ENCODE measurements around the gene TRAF4.

The TRAF4 gene, protein sequence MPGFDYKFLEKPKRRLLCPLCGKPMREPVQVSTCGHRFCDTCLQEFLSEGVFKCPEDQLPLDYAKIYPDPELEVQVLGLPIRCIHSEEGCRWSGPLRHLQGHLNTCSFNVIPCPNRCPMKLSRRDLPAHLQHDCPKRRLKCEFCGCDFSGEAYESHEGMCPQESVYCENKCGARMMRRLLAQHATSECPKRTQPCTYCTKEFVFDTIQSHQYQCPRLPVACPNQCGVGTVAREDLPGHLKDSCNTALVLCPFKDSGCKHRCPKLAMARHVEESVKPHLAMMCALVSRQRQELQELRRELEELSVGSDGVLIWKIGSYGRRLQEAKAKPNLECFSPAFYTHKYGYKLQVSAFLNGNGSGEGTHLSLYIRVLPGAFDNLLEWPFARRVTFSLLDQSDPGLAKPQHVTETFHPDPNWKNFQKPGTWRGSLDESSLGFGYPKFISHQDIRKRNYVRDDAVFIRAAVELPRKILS

DNA sequence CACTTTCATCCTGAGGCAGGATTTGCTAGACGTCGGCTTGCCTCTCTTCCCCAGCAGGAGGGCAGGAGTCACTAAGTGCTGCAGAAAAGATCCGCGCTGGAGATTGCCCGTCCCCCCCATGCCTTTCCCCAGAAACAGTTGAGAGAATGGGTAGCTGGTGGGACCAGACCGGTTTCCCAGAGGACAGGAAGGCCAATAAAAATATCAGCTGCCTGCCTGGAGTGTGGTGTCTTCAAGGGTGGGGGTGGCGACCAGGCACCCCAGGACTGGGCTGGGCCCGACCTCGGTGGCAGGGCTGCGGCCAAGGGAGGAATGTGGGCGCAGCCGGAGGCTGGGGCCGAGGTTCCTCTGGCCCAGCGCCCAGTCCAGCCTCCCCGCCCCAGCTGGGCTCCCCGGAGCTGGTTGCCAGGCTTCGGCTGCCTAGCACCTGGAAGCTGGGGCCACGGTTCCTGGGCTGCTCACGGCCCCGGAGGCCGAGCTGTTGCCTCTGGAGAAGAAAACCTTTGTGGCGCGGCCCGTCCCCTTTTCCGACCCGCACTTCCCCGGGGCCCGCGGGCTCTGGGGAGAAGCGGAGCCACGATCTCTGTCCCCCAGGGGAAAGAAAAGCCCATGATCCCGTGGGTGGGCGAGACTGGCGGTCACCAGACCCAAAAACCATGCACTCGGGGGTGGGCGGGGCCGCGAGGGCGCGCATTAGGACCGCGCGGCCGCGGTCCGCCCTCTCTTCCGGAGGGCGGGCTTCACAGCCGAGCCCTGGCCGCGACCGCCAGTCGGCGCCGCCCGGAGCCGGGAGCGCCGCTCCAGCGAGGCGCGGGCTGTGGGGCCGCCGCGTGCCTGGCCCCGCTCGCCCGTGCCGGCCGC is at the start of gene TRAF4:
Gene TRAF4 (plus strand): TSS at position 769 of the 861 bp plus-strand sequence. CDS start 102 bp downstream, outside the sequence.
- H3K4me3 Mint-ChIP-seq: peak within 1 kb of the TSS; percentile 92
- no peaks in the 10 kb centered on the region for H3K9me3 Mint-ChIP-seq
- H3K27me3 Mint-ChIP-seq: no peaks in the 10 kb centered on the region
- H3K27ac Mint-ChIP-seq: peak within 1 kb of the TSS; percentile 94
- peaks cover 15% of the 10 kb centered on the region for H3K4me1 Mint-ChIP-seq
- peaks cover 3% of the 10 kb centered on the region for H3K36me3 Mint-ChIP-seq

DNA sequence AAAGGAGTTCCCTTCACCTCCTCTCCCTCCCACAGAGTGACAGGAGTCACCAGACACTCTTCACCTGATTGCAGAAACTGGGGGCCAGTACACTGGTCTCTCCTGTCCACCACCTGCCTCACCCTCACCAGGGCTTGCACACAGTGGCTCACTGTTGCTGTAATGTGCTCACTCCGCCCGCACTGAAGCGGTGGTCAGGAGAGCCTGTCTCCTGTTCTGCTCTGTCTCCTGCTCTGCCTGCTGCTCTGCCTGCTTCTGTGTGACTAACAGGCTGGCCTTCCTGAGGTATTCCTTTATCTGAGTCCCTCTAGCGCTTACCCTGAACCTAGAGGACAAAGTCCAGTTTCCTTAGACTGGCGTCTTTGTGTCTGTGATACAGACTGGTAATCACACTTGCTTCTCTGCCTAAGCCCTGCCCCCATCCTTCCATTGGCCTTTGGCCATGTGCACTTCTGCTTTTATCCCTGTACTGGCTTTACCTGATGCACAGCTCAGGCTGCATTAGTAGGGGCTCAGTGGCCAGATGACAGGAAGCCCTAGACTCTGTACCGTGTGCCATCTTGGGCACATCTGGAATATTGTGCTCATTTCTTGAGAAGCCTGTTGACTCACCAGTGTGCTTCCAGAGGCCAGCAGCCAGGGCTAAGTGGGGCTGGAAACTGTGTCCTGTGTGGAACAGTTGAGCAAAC is 45.4 kb upstream of the TRAF4 start:
- Mint-ChIP-seq H3K9me3 (no peaks in the 10 kb centered on the region), H3K27me3 (no peaks in the 10 kb centered on the region), H3K4me3 (no peak overlapping the region), H3K36me3 (peaks cover 13% of the 10 kb centered on the region), H3K4me1 (no peaks in the 10 kb centered on the region), H3K27ac (peak overlapping the region; percentile 76)

DNA sequence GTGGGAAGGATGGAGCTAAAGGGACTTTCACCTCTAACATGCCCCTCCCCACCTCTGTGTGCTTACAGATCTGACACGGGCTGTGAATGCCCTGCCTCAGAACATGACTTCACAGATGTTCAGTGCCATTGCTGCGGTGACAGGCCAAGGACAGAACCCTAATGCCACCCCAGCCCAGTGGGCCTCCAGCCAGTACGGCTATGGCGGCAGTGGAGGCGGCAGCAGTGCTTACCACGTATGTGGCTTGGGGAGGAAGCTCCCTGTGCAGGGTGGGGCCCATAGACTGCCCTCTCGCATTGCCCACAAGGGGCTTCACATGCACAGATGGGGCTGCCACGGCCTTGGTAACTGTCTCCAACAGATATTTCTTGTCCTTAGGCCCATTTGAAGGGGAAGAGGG is 43.5 kb upstream of the TRAF4 start:
- Mint-ChIP-seq H3K4me1 (no peaks in the 10 kb centered on the region), H3K9me3 (no peaks in the 10 kb centered on the region), H3K27ac (no peak overlapping the region), H3K4me3 (no peak overlapping the region), H3K27me3 (no peaks in the 10 kb centered on the region), H3K36me3 (peaks cover 8% of the 10 kb centered on the region)

DNA sequence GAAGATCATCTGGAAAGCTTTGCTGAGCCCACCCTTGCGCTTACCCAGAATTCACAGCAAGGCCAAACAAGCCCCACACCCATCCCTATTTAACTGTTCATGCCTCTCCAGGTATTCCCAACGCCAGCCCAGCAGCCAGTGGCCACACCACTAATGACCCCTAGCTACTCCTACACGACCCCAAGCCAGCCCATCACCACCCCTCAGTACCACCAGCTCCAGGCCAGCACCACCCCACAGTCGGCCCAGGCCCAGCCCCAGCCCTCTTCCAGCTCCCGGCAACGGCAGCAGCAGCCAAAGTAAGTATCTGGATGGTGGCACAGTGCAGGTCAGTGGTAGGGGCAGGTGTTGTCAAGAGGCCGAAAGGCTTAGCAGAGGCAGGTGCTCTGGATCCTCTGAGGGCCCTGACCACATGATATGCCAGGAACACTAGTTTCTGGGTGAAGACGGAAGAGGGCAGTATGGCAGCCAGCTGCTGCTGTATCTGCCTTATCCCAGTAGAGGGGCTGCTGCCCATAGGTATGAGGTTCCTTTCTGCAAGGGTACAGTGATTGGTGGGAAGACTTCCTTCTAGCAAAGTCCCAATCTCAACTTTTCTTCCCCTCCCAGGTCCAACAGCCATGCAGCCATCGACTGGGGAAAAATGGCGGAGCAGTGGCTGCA is 42.9 kb upstream of the TRAF4 start:
- Mint-ChIP-seq H3K4me3 (no peak overlapping the region), H3K36me3 (peaks cover 8% of the 10 kb centered on the region), H3K27ac (peak overlapping the region; percentile 35), H3K4me1 (no peaks in the 10 kb centered on the region), H3K27me3 (no peaks in the 10 kb centered on the region), H3K9me3 (no peaks in the 10 kb centered on the region)

DNA sequence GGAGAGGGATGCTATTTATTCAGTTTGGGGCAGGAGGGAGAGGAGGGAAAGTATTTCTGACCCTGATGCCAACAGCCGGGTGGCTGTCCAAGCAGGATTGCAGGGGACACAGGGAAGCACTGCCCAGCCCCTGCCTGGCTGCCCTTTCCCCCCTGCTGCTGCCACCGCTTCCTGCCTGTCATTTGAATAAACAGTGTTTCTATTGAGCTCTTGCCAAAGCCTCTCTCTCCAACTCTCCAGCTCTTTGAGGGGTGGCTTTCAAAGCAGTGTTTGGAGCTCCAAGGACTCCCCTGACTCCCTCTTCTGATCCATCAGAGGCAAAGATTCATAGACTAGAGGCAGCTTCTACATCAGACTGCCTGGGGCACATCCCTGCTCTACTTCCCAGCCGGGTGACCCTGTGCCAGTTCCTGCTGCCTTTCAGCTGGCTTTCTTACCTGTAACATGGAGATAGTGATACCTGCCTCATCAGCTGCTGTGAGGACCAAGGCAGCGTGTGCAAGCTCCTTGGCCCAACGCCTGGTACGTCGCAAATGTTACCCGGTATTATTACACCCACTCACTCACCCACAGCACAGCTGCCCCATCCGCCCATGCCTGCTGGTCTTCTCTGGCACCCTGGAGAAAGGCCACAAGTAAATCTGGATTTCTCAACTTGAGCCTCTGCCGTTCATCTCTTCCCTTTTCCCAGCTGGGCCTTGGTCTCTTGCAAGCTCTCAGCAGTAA is 41.6 kb upstream of the TRAF4 start:
- Mint-ChIP-seq H3K36me3 (peaks cover 8% of the 10 kb centered on the region), H3K4me1 (peaks cover under 1% of the 10 kb centered on the region), H3K4me3 (no peak overlapping the region)

DNA sequence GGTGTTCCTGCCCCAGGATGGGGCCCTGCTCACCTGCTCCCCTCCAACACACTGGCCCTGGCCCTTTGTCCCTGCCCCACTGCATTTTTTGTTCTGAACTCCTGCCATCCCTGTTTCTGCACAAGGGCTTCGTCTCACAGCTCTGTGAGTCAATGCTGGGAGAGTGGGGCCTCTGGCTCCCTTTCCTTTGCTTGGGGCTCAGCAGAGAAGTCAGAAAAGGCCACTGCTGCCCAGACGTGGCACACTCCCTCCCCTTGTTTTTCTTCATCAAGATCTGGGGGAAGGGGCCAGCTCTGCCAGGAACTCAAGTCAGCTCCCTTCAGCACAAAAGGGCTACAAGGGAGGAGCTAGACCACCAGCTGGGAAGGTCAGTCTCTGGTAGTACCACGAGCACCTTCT is 41.1 kb upstream of the TRAF4 start:
- H3K27ac Mint-ChIP-seq: peak overlapping the region; percentile 15
- peaks cover 8% of the 10 kb centered on the region for H3K36me3 Mint-ChIP-seq

More for the DNA sequence above, 41.6 kb upstream of the TRAF4 start:
- Mint-ChIP-seq H3K9me3 (no peaks in the 10 kb centered on the region), H3K27ac (peak overlapping the region; percentile 66), H3K27me3 (no peaks in the 10 kb centered on the region)

DNA sequence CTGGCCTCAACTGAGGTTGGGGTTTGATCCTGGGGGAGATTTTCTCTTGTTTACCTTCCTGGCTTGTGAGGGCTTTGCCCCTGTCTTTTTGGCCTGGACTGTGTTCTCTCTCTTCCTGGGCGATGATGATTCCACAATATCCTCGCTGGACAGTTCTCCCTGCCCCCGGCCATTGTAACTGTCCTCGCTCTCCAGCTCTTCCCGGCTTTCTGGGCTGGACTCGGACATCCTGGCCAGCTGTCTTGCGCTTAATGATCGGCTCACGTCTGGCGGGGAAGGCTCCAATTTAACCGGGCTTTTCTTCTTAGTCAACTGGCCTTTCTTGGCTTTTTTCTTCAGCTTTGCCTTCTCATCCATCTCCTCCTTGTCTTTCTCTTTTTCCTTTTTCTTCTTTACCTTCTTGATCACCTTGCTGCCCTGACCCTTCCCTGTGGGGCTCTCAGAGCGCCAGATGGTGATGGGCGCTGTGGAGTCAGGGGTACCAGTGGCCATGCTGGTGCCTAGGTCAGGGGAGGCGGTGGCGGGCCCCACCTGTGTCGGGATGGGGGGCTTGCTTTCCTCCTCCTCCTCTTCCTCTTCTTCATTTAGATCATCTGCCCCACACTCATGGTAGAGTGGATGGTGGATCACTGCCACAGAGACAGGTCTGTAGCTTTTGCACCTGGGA is 40.1 kb upstream of the TRAF4 start:
- Mint-ChIP-seq H3K36me3 (peaks cover 6% of the 10 kb centered on the region), H3K4me3 (no peak overlapping the region), H3K9me3 (no peaks in the 10 kb centered on the region), H3K27me3 (no peaks in the 10 kb centered on the region), H3K4me1 (peaks cover 3% of the 10 kb centered on the region), H3K27ac (no peak overlapping the region)

More for the DNA sequence above, 41.1 kb upstream of the TRAF4 start:
- Mint-ChIP-seq H3K9me3 (no peaks in the 10 kb centered on the region), H3K4me1 (peaks cover 3% of the 10 kb centered on the region), H3K4me3 (no peak overlapping the region), H3K27me3 (no peaks in the 10 kb centered on the region)

DNA sequence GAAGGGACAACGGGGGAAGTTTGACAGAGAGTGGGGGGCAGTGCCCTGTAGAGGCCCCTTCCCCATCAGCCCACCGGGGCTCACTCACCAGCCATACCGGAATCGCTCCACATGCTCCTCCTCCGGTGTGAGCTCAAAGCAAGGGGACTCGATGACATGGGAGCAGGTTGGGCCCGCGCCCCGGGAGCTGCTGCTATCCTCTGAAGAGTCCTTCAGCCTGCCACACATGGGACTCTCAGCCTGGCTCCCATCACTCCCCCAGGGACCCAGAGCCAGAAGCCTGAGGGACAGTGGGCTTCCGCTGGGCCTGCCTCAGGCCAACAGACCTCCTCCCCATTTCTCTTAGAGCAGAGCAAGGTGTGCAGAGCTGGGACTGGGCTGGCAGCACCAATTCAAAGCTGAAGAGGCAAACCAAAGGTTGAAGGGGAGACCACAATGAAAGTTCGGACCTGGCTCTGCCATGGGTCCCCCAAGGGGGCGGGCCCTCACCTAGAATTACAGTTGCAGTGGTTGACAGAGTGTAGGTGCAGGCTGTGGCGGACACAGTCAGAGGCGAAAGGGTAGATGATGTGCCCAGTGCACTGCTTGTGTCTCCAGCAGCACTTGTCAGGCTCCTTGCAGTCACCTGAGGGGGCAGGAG is 39.5 kb upstream of the TRAF4 start:
- H3K4me3 Mint-ChIP-seq: no peak overlapping the region
- no peak overlapping the region for H3K27ac Mint-ChIP-seq
- no peaks in the 10 kb centered on the region for H3K27me3 Mint-ChIP-seq
- peaks cover 6% of the 10 kb centered on the region for H3K36me3 Mint-ChIP-seq
- no peaks in the 10 kb centered on the region for H3K9me3 Mint-ChIP-seq
- peaks cover 3% of the 10 kb centered on the region for H3K4me1 Mint-ChIP-seq

DNA sequence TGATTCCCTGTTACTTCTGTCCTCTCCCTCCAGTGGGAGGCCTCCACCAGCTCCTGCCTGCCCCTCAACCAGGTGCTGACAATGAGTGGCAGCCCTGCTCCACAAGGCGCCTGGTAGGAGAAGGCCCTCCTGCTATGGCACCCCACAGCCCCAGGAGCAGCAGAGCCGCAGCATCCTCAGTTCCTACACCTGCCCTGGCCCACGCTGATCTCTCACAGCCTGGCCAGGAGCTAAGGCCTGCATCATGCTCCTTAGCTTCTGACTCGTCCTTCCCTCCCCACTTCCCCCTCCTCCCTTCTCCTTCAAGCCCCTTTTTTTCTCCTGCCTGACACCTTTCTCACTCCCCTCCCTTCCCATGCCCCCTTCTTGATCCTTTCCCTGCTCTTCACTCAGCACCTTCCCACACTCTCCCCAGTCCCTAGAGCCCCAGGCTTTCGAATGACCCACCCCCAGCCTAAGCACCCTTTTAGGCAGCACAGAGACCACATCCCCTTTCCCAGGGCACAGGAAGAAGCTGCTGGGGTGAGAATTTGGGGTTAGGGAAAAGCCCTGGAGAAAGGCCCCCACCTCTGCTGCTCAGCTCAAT is 38.6 kb upstream of the TRAF4 start:
- Mint-ChIP-seq H3K4me1 (peaks cover 3% of the 10 kb centered on the region), H3K36me3 (peaks cover 6% of the 10 kb centered on the region), H3K27ac (peak overlapping the region; percentile 35), H3K4me3 (no peak overlapping the region), H3K9me3 (no peaks in the 10 kb centered on the region), H3K27me3 (no peaks in the 10 kb centered on the region)

DNA sequence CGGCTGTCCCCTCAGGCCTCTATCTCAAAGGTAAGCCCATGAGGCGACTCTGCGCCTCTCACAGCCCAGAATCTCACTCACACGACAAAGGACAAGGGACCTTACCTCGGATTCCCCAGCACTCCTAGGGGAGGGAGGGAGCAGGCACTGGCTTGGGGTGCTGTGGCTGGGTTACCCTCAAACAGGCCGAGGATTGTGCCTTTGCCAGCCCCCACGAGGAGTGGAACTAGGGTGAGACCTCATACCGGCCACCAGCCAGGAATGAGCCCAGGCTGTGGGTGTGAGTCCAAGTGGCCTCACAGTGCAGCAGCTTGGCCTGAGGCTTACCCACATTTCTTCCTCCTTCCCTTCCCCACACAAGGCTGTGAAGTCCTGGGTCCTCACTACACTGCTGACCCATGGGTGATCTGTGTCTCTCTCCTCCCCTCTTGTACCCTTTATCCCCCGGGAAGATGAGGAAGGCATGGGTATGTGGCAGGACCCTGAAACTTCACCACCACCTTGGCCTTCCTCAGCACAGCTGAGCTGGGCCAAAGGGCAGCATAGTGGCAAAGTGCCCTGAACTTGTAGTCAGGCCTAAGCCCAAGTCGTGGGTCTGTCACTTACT is 38.0 kb upstream of the TRAF4 start:
- H3K27ac Mint-ChIP-seq: peak overlapping the region; percentile 57
- H3K9me3 Mint-ChIP-seq: no peaks in the 10 kb centered on the region
- peaks cover 7% of the 10 kb centered on the region for H3K4me1 Mint-ChIP-seq
- H3K36me3 Mint-ChIP-seq: peaks cover 6% of the 10 kb centered on the region
- H3K27me3 Mint-ChIP-seq: no peaks in the 10 kb centered on the region
- no peak overlapping the region for H3K4me3 Mint-ChIP-seq

DNA sequence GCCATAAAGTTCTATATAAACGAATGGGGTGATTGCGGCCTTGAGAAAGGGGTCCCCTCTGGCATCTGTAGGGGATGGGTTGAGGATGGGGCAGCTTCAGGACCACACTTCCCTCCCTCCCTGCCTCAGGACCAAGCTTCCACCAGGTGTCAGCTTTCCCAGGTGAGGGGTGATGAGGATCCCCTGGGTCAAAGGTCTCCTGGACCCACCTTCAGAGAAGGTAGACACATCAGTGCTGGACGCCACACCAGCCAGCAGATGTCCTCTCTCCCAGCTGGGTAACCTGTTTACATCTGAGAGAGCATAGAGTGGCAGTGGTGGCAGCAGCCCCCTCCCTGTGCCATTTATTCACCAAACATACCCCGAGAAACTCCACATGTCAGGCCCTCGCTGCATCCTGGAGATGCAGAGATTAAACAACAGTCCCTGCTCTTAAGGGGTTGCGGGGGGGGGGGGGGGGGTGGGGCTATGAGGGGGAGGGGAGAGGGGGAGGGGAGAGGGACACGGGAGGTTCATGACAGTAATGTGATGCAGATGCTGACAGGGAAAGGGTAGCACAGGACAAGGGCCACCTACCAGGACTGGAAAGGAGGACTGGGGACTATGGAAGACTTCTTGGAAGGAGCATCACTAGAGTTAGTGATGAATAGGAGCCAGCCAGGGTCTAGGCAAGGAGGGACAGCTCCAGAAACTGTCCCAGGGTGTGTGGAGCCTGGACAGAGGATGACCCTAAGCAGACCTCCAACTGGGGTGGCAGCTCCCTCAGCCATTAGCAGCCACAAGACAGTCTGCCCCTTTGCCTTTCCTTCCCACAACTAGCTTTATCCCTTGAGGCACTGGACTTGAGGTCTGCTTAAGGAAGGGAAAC is 37.1 kb upstream of the TRAF4 start:
- H3K27ac Mint-ChIP-seq: no peak overlapping the region
- H3K9me3 Mint-ChIP-seq: no peaks in the 10 kb centered on the region
- H3K4me1 Mint-ChIP-seq: peaks cover 11% of the 10 kb centered on the region
- no peak overlapping the region for H3K4me3 Mint-ChIP-seq
- H3K27me3 Mint-ChIP-seq: no peaks in the 10 kb centered on the region
- peaks cover 6% of the 10 kb centered on the region for H3K36me3 Mint-ChIP-seq

DNA sequence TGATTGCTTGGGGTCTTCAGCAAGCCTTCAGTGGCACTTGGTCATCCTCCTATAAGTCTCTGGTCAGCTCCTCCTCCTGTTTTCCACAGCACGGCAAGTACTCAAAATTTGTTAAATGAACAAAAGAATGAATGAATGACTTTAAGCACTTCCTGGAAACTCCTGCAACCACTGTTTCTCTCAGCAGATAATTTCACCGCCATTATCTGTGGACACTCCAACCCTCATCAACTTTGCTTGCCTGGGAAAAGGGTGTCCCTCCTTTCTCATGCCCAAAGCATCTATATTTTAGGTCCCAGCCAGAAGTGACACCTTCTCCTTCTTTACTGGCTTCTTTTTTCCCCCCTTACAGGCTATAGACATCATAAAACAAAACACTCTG is 36.5 kb upstream of the TRAF4 start:
- Mint-ChIP-seq H3K27ac (no peak overlapping the region), H3K4me3 (no peak overlapping the region), H3K9me3 (no peaks in the 10 kb centered on the region), H3K4me1 (peaks cover 17% of the 10 kb centered on the region), H3K36me3 (peaks cover 3% of the 10 kb centered on the region), H3K27me3 (no peaks in the 10 kb centered on the region)

Measured in activated naive CD4-positive, alpha-beta T cell treated with anti-CD3 and anti-CD28 coated beads, Interleukin-2, amount 50 U/mL, for 24 hours (primary cell).